HG03378 (cell line): ENCODE measurements around the gene EPN1.

Experiments
- ATAC-seq: cut with Tn5 transposase; IDR thresholded peaks from one replicate; pipeline ENCODE4 v1.9.1; 2021; ENCODE audit warnings: mild to moderate bottlenecking, moderate library complexity; ENCODE audit not compliant: unreplicated experiment

Gene EPN1

DNA sequence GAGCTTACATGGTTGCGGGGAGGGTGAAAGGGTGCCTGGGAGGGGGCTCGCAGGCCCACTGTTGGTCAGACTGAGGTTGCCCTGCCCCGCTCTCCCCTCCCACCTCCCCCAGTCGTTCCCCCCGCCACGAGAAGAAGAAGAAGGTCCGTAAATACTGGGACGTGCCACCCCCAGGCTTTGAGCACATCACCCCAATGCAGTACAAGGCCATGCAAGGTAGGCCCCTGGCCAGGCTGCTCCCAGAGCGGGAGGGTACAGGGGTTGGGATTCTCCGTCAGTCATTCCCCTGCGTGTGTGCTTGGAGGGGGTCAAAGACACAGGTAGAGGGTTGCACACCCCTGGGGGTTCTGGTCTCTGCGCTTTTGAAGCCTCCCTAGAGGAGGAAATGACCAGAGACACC, 14.6 kb upstream of the EPN1 start:
- no peak for ATAC-seq

DNA sequence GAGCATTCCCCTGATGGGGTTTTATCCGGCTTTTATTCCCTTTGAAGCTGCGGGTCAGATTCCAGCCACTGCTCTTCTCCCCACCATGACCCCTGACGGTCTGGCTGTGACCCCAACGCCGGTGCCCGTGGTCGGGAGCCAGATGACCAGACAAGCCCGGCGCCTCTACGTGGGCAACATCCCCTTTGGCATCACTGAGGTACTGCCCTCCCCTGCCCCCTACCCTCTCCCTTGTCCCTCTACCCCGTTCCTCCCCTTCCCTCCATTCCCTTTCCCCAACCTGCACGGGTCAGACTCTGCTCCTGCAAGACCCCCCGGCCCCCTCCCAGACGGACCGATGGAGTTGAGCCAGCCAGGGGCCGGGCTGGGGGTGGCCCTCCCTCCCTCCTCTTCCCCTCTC, 14.0 kb upstream of the EPN1 start:
- ATAC-seq, result no peak

DNA sequence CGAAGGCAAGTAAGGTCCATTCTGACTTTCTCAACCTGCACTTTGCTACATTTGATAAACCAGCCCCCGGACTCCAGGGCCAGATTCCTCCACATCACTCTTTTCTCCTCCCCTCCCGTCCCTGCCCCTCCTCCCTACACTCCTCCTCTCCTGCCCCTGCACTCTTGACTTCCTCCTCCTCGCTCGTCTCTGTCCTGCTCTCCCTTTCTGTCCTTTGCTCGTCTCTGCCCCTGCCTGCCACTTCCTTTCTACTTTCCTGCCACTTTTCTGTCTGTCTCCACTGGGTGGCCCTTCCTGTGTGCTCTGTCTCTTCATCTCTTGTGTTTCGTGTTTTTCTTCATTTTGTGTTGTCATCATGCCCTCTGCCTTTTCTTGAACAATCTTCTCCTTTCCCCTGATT, 13.2 kb upstream of the EPN1 start:
- ATAC-seq, result no peak

DNA sequence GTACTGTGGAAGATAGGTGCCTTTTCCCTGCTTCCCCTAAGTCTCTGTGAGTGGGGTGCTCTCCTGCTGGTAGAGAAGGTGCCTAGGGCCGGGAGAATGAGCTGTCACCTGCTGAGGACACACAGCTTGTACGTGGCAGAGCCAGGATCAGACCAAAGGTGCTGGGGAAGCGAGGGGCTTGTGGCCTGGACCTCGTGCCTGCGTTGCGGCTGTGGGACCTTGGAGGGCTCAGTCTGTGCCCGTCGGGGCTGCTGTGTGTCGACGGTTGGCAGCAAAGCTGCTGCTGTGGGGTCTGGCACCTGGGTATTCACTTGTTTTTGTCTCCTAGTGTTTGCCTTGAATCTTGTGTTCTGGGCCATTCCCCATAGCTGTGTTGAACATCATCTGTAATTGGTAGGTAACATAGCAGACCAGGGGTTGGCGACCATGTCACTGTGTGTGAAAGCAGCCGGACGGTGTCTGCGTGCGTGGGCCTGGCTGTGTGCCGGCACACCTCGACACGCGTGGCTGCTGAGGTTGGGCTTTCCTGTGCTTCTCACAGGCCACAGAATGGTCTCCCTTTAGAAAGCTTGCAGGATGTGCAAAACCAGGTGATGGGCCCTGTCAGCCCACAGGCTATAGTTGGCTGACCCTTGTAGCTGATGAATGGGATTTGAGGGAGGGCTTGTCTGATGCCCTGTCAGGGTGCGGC, 11.0 kb upstream of the EPN1 start:
- no peak for ATAC-seq

DNA sequence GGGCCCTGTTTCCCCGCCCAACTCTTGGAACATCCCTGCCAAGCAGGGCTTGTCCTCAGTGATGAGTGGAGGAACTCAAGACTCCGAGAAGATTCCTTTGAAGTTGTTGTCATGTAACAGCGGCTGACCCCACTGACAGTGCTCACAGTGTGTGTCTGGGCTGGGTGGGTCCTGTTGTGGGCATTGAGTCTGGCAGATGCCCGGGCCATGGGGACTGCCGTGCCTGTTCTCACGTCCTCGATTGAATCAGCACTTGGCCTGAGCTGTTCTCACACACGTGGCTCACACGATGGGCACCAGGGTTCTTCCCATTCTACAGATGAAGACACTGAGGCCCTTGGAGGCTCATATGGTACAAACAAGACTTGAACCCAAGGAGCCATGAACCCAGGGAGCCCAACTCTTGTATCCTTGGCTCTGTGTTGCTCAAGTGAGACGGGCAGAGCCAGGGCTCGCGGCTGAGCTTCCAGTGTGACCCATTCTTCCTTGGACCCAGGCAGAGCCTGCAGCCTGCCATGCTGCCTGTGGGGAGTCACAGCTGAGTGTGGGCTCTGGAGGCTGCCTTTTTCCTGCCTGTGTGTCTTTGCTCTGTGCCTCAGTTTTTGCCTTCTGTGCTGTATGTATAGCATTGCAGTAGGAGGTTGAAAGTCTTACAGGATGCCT, 8.6 kb upstream of the EPN1 start:
- ATAC-seq, result no peak

DNA sequence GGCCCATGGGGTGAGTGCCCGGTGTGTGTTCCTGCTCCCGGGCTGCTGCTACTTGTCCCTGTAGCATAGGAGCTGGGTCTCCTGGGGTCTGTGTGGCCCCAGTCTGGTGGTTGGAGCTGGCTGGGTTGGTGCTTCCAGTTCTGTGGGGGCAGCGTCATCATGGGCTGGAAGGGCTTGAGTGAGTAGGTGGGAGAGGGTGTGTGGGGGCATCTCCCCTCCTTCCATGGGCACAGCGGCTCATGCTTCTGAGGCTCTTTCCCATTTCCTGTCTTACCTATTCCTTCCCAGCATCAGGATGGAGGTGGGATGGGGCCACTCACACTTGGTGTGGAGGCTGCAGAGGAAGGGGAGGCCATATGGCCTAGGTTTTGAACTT, 8.0 kb upstream of the EPN1 start:
- ATAC-seq, result no peak

DNA sequence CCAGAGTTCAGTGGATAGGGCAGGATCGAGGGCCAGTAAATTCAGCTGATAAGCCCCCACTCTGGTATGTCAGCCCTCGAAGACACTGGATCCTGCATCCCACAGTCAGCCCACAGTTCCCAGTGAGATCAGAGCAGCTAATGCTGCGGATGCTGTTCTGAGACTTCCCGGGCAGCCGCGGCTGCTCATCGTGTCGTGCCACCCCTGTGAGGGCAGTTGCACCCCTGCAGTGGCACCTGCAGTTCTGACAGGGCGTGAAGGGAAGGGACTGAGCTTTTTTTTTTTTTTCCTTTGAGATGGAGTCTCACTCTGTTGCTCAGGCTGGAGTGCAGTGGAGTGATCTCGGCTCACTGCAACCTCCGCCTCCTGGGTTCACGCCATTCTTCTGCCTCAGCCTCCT, 7.5 kb upstream of the EPN1 start:
- no peak for ATAC-seq

DNA sequence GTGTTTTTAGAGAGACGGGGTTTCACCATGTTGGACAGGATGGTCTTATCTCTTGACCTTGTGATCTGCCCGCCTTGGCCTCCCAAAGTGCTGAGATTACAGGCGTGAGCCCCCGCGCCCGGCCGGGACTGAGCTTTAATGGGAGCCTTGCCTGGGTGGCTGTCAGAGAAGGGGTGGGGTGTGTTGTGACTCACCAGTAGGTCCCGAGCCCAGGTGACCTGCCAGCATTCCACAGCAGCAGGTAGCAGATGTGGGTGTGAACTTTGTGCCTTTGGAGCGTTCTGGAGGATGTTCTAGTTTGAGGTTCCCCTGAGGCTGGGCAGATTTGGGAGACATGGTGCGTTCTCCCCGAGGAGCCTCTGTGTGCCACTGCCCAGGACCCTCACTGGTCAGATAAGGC, 7.1 kb upstream of the EPN1 start:
- no peak for ATAC-seq

DNA sequence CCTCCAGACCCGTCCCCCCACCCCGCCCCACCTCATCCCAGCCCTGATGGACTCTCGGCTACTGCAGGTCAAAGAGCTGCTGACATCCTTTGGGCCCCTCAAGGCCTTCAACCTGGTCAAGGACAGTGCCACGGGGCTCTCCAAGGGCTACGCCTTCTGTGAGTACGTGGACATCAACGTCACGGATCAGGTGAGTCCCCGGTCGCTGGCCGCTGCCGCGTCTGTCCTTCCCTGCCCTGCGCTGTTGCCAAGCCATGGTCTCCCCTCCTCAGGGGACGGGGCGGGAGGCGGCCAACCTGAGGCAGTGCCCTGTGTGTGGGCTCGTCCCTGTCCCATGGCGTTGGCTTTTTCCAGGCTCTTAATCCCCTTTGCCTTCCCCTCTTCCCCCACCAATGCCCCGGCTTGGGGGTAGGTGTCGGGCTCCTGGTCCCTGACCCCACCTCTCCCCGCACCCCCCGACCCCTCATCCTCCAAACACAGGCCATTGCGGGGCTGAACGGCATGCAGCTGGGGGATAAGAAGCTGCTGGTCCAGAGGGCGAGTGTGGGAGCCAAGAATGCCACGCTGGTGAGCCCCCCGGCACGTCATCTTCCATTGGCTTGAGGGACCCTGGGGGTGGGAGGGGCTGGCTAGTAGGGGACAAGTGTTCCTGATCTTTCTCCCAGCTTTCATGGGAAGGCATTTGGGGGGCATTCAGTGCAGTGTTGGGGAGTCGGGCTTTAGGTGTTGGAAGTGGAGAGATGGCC, 6.2 kb upstream of the EPN1 start:
- ATAC-seq, result no peak

DNA sequence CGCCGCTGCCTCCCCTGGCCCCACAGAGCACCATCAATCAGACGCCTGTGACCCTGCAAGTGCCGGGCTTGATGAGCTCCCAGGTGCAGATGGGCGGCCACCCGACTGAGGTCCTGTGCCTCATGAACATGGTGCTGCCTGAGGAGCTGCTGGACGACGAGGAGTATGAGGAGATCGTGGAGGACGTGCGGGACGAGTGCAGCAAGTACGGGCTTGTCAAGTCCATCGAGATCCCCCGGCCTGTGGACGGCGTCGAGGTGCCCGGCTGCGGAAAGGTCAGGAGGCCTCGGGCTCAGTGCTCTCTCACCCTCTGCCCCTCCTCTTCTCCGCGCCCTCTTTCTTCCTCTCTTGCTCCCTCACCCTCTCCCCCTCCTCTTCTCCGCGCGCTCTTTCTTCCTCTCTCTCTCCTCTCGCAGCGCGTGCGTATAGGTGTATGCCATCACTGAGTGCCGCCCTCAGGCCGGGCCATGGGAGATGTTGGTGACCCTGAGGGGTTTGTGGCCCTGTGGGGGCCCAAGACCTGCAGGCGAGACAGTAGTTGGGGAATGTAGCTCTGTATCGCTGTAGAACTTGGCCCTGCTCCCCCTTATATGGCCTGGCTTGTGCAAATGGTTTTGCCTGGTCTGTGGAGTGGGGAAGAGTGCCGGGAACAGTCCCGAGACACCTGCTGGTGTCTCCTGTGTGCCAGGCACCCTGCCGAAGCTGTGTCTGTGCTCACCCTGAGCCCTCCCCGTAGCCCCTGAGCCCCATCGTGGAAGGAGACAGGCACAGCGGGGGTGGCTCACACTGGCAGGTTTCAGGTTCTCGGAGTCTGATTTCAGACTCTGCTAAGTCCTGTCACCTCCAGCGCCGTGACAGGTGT, 5.4 kb upstream of the EPN1 start:
- ATAC-seq, result no peak

DNA sequence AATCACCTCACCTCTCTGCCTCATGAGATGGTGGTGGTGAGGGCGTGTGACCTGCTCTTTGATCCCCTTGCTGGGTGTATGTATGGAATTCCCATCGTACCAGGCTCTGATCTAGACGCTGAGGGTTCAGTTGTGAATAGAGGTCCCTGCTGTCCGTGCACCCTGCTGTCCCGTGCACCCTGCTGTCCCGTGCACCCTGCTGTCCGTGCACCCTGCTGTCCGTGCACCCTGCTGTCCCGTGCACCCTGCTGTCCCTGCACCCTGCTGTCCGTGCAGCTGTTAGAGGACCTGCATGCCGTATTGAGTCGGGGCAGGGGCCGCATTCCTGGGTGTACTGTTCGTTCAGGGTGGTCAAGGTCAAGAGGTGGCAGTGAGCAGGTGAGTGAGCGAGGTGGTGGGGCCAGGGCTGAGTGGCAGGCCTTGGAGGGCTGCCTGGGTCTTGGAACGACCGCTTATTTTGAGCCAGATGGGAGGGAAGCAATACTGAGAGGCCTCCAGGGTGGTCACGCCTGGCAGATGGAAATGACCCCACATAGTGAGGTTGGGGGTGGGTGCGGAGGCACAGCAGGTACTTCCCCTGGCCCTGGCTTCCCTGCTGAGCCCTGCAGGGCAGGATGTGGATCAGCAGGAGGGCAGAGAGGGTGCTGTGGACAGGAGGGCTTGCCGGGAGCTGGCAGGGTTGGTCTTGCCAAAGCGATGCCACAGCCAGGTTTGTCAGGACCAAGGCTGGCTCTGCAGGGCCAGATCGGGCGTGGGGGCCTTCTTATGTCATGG, 4.6 kb upstream of the EPN1 start:
- no peak for ATAC-seq

DNA sequence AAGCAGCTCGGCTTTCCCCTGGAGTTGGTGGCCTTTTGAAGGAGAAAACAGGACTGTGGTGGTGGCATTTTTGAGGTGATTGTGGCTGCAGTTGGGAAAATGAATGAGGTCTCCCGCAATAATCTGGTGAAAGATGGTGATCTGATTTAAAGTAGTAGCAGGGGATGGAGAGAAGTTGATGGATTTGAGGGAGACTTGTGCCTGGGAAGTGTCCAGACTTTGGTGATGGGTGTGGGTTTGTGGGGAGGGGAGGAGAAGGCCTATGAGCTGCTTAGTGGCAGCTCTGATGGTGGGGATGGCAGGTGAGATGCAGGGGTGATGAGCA, 4.0 kb upstream of the EPN1 start:
- ATAC-seq, result no peak

DNA sequence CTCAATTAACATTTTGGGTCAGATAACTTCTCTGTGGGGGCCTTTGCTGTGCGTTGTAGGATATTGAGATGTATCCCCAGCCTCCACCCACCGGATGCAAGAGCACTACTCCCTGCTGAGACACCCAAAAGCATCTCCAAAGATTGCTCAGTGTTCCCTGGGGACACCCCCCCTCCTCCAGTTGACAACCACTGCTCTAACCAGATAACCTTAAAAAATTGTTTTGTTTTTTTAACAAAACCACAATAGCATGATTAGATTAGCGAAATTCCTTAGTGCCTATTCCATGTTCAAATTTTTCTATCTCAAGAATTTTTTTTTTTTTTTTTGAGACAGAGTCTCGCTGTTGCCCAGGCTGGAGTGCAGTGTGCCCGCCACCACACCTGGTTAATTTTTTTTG, 2.6 kb upstream of the EPN1 start:
- no peak for ATAC-seq

DNA sequence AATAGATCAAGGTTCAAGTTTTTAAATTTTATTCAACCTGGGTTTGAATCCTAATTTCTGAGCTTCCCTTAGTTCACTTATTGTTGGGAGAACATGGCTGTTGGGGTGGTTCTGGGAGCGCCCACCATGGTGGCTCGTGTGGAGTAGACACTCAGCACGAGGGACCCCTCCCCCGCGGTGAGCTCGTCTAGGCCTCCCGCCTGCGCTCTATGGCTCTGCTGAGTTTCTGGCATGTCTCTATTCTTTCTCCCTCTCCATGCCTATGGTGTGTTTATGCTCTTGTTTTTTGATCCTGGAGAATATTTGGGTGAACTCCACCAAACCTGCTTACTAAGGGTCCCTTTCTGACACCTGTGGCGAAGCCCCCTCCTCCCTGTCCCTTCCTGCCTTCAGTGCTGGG, 1.6 kb upstream of the EPN1 start:
- no peak for ATAC-seq

DNA sequence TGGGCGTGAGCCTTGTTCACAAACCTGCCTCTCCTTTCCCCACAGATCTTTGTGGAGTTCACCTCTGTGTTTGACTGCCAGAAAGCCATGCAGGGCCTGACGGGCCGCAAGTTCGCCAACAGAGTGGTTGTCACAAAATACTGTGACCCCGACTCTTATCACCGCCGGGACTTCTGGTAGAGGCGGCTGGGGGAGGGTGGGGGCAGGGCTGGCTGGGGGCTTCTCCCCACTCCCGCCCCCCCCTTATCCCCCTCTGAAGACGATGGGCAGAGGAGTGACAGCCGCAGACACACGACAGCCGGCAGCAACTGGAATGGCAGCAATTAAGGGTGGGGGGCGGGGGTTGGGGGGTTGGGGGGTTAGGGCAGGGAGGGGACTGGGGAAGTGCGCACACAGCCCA, 1.1 kb upstream of the EPN1 start:
- no peak for ATAC-seq

DNA sequence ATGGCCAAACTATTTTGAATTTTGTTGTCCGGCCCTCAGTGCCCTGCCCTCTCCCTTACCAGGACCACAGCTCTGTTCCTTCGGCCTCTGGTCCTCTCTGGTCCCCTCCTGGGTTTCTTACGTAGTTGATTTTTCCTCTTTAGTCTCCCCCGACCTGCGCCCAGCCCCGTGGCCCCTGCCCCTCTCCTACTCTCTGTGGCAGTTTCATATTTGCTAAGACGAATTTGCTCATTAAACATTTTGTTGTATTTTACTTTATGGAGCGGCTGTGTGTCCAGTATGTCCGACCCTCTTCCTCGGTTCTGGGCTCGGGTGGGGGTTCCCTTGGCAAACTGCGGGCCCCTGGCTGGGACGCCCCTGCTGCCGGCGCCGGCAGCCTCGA, 576 bp upstream of the EPN1 start:
- no peak for ATAC-seq

DNA sequence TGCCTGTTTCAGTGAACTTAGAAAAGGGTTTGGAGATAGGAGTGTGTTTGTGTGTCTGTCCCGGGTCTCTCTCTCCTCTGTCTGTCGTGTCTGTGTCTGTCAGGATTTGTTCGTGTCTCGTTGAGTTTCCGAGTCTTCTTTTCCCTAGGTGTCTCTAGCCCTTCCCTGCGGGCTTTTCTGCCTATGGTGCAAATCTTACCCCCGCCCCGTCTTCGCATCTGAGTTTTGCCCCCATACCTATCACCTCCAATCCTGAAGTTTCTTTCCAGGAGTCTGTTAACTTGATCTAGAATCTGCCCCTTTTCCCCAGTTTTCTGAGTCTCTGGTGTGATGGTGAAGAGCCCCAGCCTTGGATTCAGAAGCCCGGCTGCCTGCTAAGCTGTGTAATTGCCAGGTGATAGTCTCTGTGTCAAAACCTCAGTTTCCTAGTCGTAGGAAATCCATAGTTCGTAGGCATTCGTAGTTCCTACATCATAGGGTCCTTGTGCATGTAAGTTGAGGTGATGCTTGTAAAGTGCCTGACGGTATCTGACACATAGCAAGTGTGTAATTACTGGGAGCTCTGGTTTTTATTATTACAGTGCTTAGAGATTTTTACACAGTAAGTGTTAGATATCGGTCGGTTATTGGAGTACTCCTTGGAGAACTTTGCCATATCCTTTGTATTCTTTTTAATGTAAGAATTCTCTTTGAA, 782 bp downstream of the EPN1 start:
- no peak for ATAC-seq

DNA sequence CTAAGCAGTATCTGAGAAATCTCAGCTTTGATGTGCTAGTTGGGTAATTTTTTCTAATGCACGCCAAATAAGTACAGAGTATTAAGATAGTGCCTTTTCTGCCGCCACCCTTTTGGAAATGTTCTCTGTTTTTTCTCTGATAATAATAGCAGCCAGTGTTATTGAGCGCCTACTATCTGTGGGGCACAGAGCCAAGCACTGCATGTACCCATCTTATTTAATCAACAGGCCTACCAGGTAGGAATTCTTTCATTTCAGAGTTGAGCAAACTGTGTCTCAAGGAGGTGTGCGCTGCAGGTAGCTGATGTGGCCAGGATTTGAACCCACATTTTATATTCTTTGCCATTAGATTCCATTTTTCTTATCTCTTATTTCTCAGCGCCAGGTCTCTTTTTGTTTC, 1.4 kb downstream of the EPN1 start:
- ATAC-seq, result no peak

DNA sequence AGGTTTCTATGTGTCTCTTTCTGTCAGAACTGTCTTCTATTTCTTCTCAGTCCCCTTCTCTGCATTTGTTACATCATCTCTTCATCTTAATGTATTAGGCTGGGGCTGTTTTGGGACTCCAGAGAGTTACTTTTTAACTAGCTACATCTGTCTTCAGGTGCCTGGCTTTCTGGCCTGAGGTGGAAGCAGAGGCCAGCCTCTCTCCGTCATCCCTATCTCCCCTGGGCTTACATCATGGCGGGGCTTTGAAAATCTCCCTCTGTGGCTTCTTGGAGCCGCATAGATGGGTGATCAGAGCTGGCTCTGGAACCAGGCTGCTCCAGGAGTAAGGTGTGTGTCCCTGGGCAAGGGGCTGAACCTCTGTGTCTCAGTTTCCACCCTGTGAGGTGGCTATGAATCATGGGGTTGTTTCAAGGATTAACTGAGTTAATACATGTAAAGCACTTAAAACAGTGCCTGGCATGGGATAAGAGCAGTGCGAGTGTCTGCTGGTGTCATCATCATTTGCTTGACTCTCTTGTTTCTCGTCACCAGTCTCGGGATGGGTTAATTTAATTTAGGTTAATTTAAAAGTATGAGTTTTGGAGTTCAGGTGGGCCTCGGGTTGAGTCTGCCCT, 2.0 kb downstream of the EPN1 start:
- ATAC-seq, result no peak

DNA sequence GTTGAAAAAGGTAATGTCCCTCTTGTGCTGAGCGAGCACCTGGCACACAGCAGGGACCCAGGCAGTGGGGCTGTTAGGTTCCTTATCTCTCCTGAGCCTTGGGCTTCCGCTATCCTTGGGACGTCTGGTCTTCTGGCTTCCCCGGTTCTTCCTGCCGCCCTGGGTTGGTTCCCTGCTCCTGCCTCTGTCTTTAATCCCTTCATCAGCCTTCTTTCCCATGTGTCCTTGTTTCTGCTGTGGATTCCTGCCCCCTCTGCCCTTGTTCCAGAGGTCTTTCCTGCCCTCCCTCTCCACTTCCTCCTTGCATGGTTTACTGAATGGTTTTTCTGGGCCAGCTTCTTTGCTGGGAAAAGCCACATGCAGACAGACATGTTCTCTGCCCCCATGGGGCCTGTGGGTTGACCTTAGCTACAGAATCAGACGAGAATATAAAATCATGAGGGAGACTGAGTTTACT, 2.6 kb downstream of the EPN1 start:
- ATAC-seq, result no peak
